ENCODE measurements around the gene ARHGEF12.

ARHGEF12 gene

GRCh38 chr11:120432056-120433018, 96.1 kb downstream of the ARHGEF12 start:
- DNase-seq = no peak

DNA sequence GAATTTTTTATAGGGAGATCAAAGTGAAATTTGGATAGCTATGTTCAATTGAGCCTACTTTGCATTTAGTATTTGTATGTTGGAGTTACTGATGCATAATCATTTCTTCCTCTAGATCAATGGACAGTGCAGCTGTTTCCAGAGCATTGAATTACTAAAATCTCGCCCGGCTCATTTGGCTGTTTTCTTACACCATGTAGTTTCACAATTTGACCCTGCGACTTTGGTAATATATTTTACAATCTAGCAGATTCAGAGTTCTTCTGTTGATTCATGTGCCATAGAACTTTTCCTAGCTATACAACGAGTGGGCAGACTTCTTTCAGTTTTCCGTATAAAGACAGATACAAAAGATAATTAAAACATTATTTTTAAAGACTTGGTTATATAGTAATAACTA, 105.4 kb downstream of the ARHGEF12 start:
- no peak for DNase-seq

- DNase-seq = no peak
Observed at GRCh38 chr11:120442031-120442430, 105.8 kb downstream of the ARHGEF12 start.

DNA sequence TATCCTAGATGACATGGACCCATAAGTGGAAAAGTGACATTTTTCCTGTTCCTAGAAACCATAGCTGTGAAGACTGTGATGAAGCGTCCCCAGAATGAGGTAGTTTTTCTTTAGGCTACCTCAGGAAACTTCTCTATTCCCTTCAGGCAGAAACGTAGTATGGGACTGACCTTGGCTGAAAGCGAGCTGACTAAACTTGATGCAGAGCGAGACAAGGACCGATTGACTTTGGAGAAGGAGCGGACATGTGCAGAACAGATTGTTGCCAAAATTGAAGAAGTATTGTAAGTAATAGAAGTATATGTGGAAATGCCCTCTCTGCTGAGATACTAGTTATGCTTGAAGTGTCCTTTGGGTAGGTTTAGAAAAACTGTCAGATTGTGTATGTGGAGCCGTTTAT, 110.6 kb downstream of the ARHGEF12 start:
- no peak for DNase-seq

DNA sequence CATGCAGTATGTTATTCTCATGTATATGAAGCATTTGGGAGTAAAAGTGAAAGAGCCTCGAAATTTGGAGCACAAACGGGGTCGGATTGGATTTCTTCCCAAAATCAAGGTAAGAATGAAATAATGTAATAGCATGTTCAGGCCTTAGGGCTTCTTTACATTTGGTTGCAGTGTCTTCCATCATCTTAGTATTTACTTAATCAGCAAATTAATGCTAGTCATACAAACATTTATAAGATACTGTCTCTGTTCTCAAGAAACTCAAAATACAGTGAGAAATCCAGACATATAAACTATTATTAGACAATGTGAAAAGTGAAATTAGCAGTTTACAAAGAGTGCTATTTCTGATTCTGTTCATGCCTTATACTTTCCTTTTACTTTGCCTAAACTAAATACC, 112.0 kb downstream of the ARHGEF12 start:
- DNase-seq = no peak

DNA sequence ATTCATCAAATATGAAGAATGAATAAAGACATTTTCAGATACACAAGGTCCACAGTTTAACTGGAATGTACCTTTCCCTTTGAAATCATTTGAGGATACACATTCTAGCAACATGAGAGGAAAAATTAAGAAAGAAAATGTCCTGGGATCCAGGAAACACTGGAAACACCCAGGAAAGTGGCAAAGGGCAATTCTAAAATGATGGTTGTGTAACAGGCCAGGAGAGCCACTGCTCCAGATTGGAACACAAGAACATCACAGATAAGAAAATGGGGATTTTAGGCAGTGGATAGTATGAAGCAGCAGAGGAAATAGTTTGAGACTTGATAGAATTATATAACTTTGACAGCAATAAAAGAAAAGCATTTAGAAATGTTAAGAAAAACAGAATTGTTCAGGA, 119.3 kb downstream of the ARHGEF12 start:
- no peak for DNase-seq

- DNase-seq = no peak
Observed at GRCh38 chr11:120457996-120458395, 121.8 kb downstream of the ARHGEF12 start.

DNA sequence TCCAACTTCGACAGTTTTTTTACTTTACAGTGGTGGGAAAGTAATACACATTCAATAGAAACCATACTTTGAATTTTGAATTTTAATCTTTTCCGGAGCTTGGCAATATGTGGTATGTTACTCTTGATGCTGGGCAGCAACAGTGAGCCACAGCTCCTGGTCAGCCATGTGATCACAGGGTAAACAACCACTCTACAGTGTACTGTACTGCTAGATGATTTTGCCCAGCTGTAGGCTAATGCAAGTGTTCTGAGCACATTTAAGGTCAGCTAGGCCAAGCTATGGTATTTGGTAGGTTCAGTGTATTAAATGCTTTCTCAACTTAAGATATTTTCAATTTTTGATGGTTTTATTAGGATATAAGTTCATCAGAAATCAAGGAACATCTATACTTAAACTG, 126.6 kb downstream of the ARHGEF12 start:
- DNase-seq = no peak

DNA sequence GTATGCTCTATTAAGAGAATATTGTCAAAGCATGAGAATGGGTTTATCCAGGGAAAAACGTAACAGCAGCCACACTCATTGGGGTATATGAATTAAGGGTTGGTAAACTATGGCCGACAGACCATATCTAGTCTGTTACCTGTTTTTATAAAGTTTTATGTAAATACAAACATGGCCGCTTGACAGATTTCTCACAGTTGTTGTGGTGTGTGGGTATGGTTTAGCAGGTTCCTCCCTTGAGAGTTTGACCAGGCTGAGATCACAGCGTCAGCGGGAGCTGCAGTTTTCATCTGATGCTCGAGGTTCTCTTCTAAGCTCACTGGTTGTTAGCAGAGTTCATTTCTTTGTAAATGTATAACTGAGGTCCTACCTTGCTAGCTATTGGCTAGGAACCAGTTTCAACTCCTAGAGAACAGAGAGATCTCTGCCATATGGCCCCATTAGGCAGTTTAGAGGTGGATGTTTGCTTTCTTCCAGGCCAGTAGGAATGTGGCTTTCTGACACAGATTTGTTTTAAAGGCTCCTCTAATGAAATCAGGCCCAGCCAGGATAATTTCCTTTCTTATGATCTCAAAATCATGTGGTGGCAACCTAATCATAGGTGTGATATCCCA, 129.8 kb downstream of the ARHGEF12 start:
- DNase-seq = no peak

DNA sequence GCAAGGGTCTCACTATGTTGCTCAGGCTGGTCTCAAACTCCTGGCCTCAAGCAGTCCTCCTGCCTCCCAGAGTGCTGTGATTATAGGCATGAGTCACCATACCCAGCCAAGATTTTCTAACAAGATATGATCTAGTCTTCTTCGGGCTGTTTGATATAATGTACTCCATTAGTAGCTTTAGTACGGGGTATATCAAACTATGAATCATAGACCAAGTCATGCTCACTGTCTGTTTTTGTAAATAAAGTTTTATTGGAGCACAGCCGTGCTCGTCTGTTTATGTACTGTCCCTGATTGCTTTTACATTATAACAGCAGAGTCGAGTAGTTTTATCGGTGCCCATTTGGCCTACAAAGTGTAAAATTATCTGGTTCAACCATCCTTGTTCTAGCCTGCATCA, 131.4 kb downstream of the ARHGEF12 start:
- DNase-seq = no peak

DNA sequence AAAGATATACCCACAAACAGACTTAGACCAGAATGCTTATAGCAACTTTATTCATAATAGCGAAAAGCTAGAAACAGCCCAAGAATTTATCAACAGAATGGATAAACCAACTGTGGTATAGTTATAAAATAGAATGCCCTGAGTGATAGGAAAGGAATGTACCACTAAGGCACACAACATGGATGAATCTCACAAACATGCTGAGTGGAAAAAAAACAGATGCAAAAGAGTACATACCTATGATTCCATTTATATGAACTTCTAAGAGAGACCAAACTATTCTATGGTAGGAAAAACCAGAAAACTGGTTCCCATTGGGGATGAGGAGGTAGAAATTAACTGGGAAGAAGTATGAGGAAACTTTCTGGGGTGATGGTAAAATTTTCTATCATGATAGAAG, 134.9 kb downstream of the ARHGEF12 start:
- no peak for DNase-seq

DNA sequence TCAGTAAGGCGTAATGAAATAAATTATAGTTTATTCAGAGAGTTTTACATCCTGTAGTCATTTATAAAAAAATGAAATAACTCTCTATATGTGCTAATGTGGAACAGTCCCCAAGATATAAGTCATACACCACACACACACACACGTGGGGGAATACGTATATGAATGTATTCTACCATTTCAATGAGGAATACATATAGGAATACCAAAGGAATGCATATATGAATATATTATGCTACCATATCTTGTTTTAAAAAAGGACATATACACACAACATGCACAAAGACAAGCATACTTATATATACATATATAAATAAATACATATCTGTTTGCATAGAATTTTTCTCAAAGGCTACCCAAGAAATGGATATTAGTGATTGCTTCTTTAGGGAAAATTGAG, 135.8 kb downstream of the ARHGEF12 start:
- DNase-seq = no peak

- no peak for DNase-seq
Observed at GRCh38 chr11:120473503-120473902, 137.3 kb downstream of the ARHGEF12 start.

- DNase-seq = no peak
Observed at GRCh38 chr11:120482149-120482548, 145.9 kb downstream of the ARHGEF12 start.

- no peak for DNase-seq
Observed at GRCh38 chr11:120484722-120485121, 148.5 kb downstream of the ARHGEF12 start.

DNA sequence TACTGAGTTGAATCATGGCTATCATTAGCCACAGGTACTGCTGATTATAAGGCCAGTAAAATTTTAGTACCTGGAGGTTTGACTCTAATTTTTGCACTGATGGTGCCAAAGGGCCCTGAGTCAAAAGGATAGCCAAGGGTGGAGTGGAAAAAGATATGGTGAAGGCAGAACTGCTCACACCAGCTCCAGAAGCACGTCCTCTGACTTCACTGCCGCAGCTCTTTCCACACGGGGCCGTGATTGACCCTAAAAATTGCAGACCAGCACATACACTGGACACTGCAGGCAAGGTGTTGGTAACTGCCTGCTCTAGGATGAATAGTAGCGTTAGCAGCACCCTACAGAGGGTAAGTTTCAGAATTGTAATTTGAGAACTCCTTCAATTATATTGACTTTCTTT, 149.9 kb downstream of the ARHGEF12 start:
- DNase-seq = no peak

DNA sequence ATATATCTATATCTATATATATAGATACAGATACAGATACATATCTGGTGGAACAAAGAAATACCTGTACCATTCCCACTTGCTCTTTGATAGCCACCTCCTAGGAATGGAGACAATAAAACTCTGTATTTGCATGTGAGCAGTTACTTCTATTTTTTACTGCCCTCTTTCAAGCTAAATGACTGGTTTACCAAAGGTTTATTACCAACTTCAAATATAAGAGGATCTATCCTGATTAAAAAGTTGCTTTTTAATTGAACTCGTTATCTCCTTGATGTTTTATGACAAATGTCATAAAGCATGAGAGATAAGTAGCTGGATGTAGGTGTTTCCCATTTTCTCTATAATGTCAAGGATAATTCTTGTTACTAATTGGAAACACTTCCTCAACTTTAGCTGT, 153.6 kb downstream of the ARHGEF12 start:
- no peak for DNase-seq

GRCh38 chr11:120492486-120492885, 156.3 kb downstream of the ARHGEF12 start:
- DNase-seq = no peak

DNA sequence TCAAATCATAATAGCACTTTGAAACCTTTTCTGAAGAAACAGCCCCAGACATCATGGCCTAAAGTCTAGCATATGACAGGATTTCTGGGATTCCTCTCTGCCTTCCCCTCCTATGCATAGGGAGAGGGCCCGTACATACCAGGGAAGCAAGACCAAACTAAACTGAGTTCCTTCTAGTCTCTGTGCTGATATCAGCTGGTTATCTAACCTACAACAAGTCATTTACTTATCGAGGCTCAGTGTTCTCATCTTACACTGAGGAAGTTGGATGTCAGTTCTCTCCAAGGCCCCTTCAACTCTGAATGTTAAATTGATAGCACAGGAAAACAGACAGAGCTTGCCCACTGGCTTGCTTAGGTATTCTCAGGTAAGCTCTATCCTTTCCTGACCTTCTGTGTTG, 158.4 kb downstream of the ARHGEF12 start:
- DNase-seq = no peak

GRCh38 chr11:120499088-120499487, 162.9 kb downstream of the ARHGEF12 start:
- no peak for DNase-seq

GRCh38 chr11:120499859-120500258, 163.6 kb downstream of the ARHGEF12 start:
- no peak for DNase-seq

- DNase-seq = no peak
Observed at GRCh38 chr11:120500414-120501071, 164.3 kb downstream of the ARHGEF12 start.

GRCh38 chr11:120501440-120501839, 165.2 kb downstream of the ARHGEF12 start:
- DNase-seq = no peak
